SK-N-SH treated with all-trans-retinoic acid at 6 μM for 48 hours (cell line): Measurements from ENCODE around the gene TOR1A.

Experiments used
- ATAC-seq: fragments of 200-7000 bp; cut with Tn5 transposase; 3 replicates; pipeline ENCODE4 v1.9.1; 2020; ENCODE audit warnings: mild to moderate bottlenecking, moderate library complexity
- ARNTL ChIP-seq: fragments of 450-650 bp; formaldehyde crosslinking; IDR thresholded peaks from 2 replicates; pipeline ENCODE4 v1.5.0; 2020; ENCODE audit warnings: low read depth, mild to moderate bottlenecking, moderate library complexity, borderline replicate concordance
- BACH2 ChIP-seq: fragments of 250-450 bp; sonication (Bioruptor Pico); IDR thresholded peaks from 2 replicates; pipeline ENCODE4 v1.9.0; 2021; ENCODE audit warnings: mild to moderate bottlenecking, borderline replicate concordance
- CSDC2 ChIP-seq: fragments of 250-450 bp; sonication (Bioruptor Pico); IDR thresholded peaks from 2 replicates; pipeline ENCODE4 v1.5.0; 2020; ENCODE audit warnings: mild to moderate bottlenecking, moderate library complexity
- ESRRG ChIP-seq: fragments of 250-450 bp; sonication (Bioruptor Pico); IDR thresholded peaks from 2 replicates; pipeline ENCODE4 v1.6.1; 2021; ENCODE audit warnings: mild to moderate bottlenecking
- GLIS3 ChIP-seq: fragments of 250-450 bp; sonication (Bioruptor Pico); IDR thresholded peaks from 2 replicates; pipeline ENCODE4 v1.5.0; 2020; ENCODE audit warnings: mild to moderate bottlenecking, moderate library complexity
- ISL1 ChIP-seq: fragments of 250-450 bp; sonication (Bioruptor Pico); IDR thresholded peaks from 2 replicates; pipeline ENCODE4 v2.1.2; 2022; ENCODE audit warnings: mild to moderate bottlenecking, moderate library complexity
- PPARA ChIP-seq: fragments of 250-450 bp; sonication (Bioruptor Pico); IDR thresholded peaks from 2 replicates; pipeline ENCODE4 v1.5.0; 2020; ENCODE audit warnings: mild to moderate bottlenecking, borderline replicate concordance
- RARB ChIP-seq: fragments of 250-450 bp; sonication (Bioruptor Pico); IDR thresholded peaks from 2 replicates; pipeline ENCODE4 v1.8.0; 2021; ENCODE audit warnings: mild to moderate bottlenecking, moderate library complexity
- SNAI2 ChIP-seq: fragments of 250-450 bp; sonication (Bioruptor Pico); IDR thresholded peaks from 2 replicates; pipeline ENCODE4 v1.5.0; 2020; ENCODE audit warnings: mild to moderate bottlenecking, moderate library complexity
- TCF4 ChIP-seq: fragments of 250-450 bp; sonication (Bioruptor Pico); IDR thresholded peaks from 2 replicates; pipeline ENCODE4 v1.8.0; 2021; ENCODE audit warnings: mild to moderate bottlenecking, moderate library complexity, borderline replicate concordance
- TOX ChIP-seq: fragments of 250-450 bp; sonication (Bioruptor Pico); IDR thresholded peaks from 2 replicates; pipeline ENCODE4 v1.8.0; 2021; ENCODE audit warnings: mild to moderate bottlenecking, moderate library complexity, borderline replicate concordance
- ZC3H10 ChIP-seq: fragments of 250-450 bp; sonication (Bioruptor Pico); IDR thresholded peaks from 2 replicates; pipeline ENCODE4 v1.5.1; 2021; ENCODE audit warnings: mild to moderate bottlenecking, moderate library complexity
- ZFP3 ChIP-seq: fragments of 250-450 bp; sonication (Bioruptor Pico); IDR thresholded peaks from 2 replicates; pipeline ENCODE4 v1.5.0; 2020; ENCODE audit warnings: mild to moderate bottlenecking, moderate library complexity
- ZFP30 ChIP-seq: fragments of 450-650 bp; formaldehyde crosslinking; IDR thresholded peaks from 2 replicates; pipeline ENCODE4 v1.5.0; 2022; ENCODE audit warnings: mild to moderate bottlenecking, moderate library complexity
- ZNF565 ChIP-seq: fragments of 450-650 bp; formaldehyde crosslinking; conservative IDR thresholded peaks from 2 replicates; pipeline ENCODE4 v1.5.0; 2020; ENCODE audit warnings: low read depth, mild to moderate bottlenecking, moderate library complexity
- ZNF70 ChIP-seq: fragments of 450-650 bp; formaldehyde crosslinking; IDR thresholded peaks from 2 replicates; pipeline ENCODE4 v1.5.0; 2020; ENCODE audit warnings: mild to moderate bottlenecking, moderate library complexity
- ZNF8 ChIP-seq: fragments of 450-650 bp; formaldehyde crosslinking; IDR thresholded peaks from 2 replicates; pipeline ENCODE4 v1.5.0; 2020; ENCODE audit warnings: mild to moderate bottlenecking, moderate library complexity
- TF ChIP-seq, protein P1 (sequence below): fragments of 250-450 bp; sonication (Bioruptor Pico); IDR thresholded peaks from 2 replicates; pipeline ENCODE4 v1.8.0; 2020; ENCODE audit warnings: mild to moderate bottlenecking, moderate library complexity, borderline replicate concordance
- TF ChIP-seq, protein P2 (sequence below): fragments of 250-450 bp; sonication (Bioruptor Pico); IDR thresholded peaks from 2 replicates; pipeline ENCODE4 v1.5.1; 2021; ENCODE audit warnings: mild to moderate bottlenecking, moderate library complexity
- TF ChIP-seq, protein P3 (sequence below): fragments of 250-450 bp; sonication (Bioruptor Pico); IDR thresholded peaks from 2 replicates; pipeline ENCODE4 v1.8.0; 2021; ENCODE audit warnings: low read depth, mild to moderate bottlenecking, moderate library complexity, borderline replicate concordance
- TF ChIP-seq, protein P4 (sequence below): fragments of 250-450 bp; sonication (Bioruptor Pico); IDR thresholded peaks from 2 replicates; pipeline ENCODE4 v1.5.0; 2020; ENCODE audit warnings: mild to moderate bottlenecking, moderate library complexity
- TF ChIP-seq, protein P5 (sequence below): fragments of 250-450 bp; sonication (Bioruptor Pico); IDR thresholded peaks from 2 replicates; pipeline ENCODE4 v1.5.1; 2020; ENCODE audit warnings: low read depth, mild to moderate bottlenecking, moderate library complexity

Gene TOR1A

DNA sequence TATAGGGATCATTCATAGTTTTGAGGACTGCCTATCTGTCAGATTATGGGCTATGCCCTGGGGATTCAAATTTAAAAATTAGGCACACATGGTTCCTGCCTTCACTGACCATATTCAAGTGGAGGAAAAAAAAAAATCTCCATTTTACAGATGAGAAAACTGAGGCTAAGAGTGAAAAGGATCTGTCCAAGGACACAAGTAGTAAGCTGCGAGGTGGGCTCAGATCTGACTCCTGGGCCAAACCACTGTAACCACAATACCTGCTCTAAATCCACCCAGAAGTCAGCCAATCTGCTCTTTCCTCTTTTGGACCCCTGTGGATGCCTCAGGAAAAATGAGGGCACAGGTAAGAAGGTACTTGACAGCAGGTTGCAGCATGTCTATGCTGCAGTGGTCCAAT, 2.8 kb upstream of the TOR1A start (continued):
- no peak for TF ChIP-seq ZNF8
- TF ChIP-seq ISL1 (CRISPR knock-in tag), result no peak
- no peak for TF ChIP-seq ARNTL (CRISPR knock-in tag)
- TF ChIP-seq CSDC2 (CRISPR knock-in tag), result no peak
- TF ChIP-seq, protein P1, sequence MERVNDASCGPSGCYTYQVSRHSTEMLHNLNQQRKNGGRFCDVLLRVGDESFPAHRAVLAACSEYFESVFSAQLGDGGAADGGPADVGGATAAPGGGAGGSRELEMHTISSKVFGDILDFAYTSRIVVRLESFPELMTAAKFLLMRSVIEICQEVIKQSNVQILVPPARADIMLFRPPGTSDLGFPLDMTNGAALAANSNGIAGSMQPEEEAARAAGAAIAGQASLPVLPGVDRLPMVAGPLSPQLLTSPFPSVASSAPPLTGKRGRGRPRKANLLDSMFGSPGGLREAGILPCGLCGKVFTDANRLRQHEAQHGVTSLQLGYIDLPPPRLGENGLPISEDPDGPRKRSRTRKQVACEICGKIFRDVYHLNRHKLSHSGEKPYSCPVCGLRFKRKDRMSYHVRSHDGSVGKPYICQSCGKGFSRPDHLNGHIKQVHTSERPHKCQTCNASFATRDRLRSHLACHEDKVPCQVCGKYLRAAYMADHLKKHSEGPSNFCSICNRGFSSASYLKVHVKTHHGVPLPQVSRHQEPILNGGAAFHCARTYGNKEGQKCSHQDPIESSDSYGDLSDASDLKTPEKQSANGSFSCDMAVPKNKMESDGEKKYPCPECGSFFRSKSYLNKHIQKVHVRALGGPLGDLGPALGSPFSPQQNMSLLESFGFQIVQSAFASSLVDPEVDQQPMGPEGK, result no peak
- no peak for TF ChIP-seq SNAI2 (CRISPR knock-in tag)
- TF ChIP-seq, all 23 proteins: peak for 0

DNA sequence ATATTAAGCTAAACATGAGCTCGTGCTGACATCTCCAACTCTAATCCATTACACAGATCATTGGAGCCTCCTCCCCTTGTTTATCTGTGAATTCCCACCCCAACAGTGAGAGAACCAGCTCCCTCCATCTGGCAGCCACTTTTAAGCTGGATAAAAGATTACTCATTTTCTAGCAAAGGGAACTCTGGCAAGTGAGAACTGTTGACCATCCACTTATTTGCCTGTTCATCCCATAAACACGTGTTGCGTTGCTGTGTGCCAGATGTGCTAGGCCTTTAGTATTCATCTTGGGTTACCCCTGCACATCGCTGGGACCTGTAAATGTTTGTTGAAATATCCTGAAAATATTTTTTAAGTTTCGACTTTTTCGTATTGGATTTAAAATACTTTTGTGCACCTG, 2.4 kb upstream of the TOR1A start:
- no peak for ATAC-seq
- TF ChIP-seq ESRRG (CRISPR knock-in tag), result no peak
- TF ChIP-seq, protein P2, sequence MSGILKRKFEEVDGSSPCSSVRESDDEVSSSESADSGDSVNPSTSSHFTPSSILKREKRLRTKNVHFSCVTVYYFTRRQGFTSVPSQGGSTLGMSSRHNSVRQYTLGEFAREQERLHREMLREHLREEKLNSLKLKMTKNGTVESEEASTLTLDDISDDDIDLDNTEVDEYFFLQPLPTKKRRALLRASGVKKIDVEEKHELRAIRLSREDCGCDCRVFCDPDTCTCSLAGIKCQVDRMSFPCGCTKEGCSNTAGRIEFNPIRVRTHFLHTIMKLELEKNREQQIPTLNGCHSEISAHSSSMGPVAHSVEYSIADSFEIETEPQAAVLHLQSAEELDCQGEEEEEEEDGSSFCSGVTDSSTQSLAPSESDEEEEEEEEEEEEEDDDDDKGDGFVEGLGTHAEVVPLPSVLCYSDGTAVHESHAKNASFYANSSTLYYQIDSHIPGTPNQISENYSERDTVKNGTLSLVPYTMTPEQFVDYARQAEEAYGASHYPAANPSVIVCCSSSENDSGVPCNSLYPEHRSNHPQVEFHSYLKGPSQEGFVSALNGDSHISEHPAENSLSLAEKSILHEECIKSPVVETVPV (CRISPR knock-in tag), result no peak
- no peak for TF ChIP-seq ZFP3 (CRISPR knock-in tag)
- TF ChIP-seq ZFP30 (CRISPR knock-in tag), result no peak
- TF ChIP-seq, protein P3, sequence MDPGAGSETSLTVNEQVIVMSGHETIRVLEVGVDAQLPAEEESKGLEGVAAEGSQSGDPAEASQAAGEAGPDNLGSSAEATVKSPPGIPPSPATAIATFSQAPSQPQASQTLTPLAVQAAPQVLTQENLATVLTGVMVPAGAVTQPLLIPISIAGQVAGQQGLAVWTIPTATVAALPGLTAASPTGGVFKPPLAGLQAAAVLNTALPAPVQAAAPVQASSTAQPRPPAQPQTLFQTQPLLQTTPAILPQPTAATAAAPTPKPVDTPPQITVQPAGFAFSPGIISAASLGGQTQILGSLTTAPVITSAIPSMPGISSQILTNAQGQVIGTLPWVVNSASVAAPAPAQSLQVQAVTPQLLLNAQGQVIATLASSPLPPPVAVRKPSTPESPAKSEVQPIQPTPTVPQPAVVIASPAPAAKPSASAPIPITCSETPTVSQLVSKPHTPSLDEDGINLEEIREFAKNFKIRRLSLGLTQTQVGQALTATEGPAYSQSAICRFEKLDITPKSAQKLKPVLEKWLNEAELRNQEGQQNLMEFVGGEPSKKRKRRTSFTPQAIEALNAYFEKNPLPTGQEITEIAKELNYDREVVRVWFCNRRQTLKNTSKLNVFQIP (CRISPR knock-in tag), result no peak
- TF ChIP-seq CSDC2 (CRISPR knock-in tag), result no peak
- TF ChIP-seq ZNF8, result no peak
- no peak for TF ChIP-seq ZNF565 (CRISPR knock-in tag)
- TF ChIP-seq SNAI2 (CRISPR knock-in tag), result no peak

DNA sequence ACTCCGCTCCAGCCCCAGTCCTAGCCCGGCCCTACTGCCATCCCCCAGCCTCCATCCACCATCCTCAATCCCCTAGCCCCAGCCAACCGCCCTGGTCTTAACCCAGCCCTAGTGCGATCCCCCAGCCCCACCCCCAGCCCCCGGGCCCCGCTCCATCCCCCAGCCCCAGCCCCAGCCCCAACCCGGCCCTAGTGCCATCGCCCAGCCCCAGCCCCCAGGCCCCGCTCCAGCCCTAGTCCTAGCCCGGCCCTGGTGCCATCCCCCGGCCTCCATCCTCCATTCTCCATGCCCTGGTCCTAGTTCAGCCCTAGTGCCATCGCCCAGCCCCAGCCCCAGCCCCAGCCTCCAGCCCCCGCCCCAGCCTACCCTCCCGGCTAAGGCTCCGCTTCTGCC, 398 bp downstream of the TOR1A start:
- TF ChIP-seq ZFP3 (CRISPR knock-in tag) (no peak), ZC3H10 (no peak), ZNF70 (CRISPR knock-in tag) (no peak), ZFP30 (CRISPR knock-in tag) (no peak), ZNF8 (no peak), TCF4 (CRISPR knock-in tag) (no peak), BACH2 (CRISPR knock-in tag) (no peak), RARB (CRISPR knock-in tag) (no peak), GLIS3 (CRISPR knock-in tag) (no peak), ESRRG (CRISPR knock-in tag) (no peak), TOX (CRISPR knock-in tag) (no peak), PPARA (CRISPR knock-in tag) (no peak), ISL1 (CRISPR knock-in tag) (no peak), CSDC2 (CRISPR knock-in tag) (no peak)
- TF ChIP-seq, protein P2 (CRISPR knock-in tag), result no peak
- TF ChIP-seq, protein P1, result no peak
- TF ChIP-seq, protein P3 (CRISPR knock-in tag), result no peak
- TF ChIP-seq, protein P4, sequence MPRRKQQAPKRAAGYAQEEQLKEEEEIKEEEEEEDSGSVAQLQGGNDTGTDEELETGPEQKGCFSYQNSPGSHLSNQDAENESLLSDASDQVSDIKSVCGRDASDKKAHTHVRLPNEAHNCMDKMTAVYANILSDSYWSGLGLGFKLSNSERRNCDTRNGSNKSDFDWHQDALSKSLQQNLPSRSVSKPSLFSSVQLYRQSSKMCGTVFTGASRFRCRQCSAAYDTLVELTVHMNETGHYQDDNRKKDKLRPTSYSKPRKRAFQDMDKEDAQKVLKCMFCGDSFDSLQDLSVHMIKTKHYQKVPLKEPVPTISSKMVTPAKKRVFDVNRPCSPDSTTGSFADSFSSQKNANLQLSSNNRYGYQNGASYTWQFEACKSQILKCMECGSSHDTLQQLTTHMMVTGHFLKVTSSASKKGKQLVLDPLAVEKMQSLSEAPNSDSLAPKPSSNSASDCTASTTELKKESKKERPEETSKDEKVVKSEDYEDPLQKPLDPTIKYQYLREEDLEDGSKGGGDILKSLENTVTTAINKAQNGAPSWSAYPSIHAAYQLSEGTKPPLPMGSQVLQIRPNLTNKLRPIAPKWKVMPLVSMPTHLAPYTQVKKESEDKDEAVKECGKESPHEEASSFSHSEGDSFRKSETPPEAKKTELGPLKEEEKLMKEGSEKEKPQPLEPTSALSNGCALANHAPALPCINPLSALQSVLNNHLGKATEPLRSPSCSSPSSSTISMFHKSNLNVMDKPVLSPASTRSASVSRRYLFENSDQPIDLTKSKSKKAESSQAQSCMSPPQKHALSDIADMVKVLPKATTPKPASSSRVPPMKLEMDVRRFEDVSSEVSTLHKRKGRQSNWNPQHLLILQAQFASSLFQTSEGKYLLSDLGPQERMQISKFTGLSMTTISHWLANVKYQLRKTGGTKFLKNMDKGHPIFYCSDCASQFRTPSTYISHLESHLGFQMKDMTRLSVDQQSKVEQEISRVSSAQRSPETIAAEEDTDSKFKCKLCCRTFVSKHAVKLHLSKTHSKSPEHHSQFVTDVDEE (CRISPR knock-in tag), result no peak
- TF ChIP-seq, protein P5, sequence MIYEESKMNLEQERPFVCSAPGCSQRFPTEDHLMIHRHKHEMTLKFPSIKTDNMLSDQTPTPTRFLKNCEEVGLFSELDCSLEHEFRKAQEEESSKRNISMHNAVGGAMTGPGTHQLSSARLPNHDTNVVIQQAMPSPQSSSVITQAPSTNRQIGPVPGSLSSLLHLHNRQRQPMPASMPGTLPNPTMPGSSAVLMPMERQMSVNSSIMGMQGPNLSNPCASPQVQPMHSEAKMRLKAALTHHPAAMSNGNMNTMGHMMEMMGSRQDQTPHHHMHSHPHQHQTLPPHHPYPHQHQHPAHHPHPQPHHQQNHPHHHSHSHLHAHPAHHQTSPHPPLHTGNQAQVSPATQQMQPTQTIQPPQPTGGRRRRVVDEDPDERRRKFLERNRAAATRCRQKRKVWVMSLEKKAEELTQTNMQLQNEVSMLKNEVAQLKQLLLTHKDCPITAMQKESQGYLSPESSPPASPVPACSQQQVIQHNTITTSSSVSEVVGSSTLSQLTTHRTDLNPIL (CRISPR knock-in tag), result no peak
- peak; percentile 65 for ATAC-seq
